H1 (cell line): ENCODE measurements around the gene NEK11. TPM values are rescaled to one million over a fixed set of nuclear protein-coding genes. Genes with fewer than 3 reads are reported as not detected.

Experiments used
- CTCF ChIA-PET: fragments of 300-600 bp; sonication (Branson Sonifier 250); formaldehyde crosslinking; loops from one replicate; lab custom pipeline; 2021; ENCODE audit not compliant: partially characterized antibody; lab: Charles Lee
- POLR2A ChIA-PET: fragments of 300-600 bp; sonication (Branson Sonifier 250); formaldehyde crosslinking; loops from one replicate; lab custom pipeline; 2021; ENCODE audit warnings: inconsistent platforms; ENCODE audit not compliant: partially characterized antibody; lab: Charles Lee
- DNase-seq, 2 experiments: peaks; one replicate each; pipeline versions ENCODE4 v3.0.0 to v3.0.0-alpha.2; 2010 to 2022; ENCODE audit warnings: low spot score in 2 of 2, low read depth in 1 of 2, mixed read lengths in 1 of 2
- FAIRE-seq: peaks from 2 replicates; lab custom pipeline; 2011; peaks lifted over from hg19 to GRCh38; lab: Jason Lieb, UNC
- H2AFZ ChIP-seq: 2 replicates; pipeline ENCODE4 v1.8.1; 2012; ENCODE audit warnings: low read length, inconsistent platforms
- H2AK5ac ChIP-seq: 2 replicates; pipeline ENCODE4 v1.6.1; 2013; ENCODE audit warnings: low read depth, low read length
- H2BK120ac ChIP-seq: replicated peaks from 2 replicates; pipeline ENCODE3; 2013; ENCODE audit warnings: low read depth, low read length, inconsistent platforms
- H2BK12ac ChIP-seq: 2 replicates; pipeline ENCODE4 v1.6.1; 2013; ENCODE audit warnings: low read depth, low read length
- H2BK15ac ChIP-seq: 2 replicates; pipeline ENCODE4 v1.6.1; 2013; ENCODE audit warnings: low read length
- H2BK20ac ChIP-seq: 2 replicates; pipeline ENCODE4 v1.6.1; 2013; ENCODE audit warnings: low read length
- H2BK5ac ChIP-seq: 2 replicates; pipeline ENCODE4 v1.6.1; 2013; ENCODE audit warnings: low read depth, low read length
- H3K14ac ChIP-seq: 2 replicates; pipeline ENCODE4 v1.6.1; 2013; ENCODE audit warnings: inconsistent platforms; ENCODE audit not compliant: insufficient read length
- H3K18ac ChIP-seq: 2 replicates; pipeline ENCODE4 v1.6.1; 2013; ENCODE audit warnings: low read length; ENCODE audit errors: extremely low read depth
- H3K23ac ChIP-seq: 2 replicates; pipeline ENCODE4 v1.6.1; 2013; ENCODE audit warnings: inconsistent platforms; ENCODE audit not compliant: insufficient read length
- H3K23me2 ChIP-seq: 2 replicates; pipeline ENCODE4 v1.6.1; 2013; ENCODE audit warnings: low read depth, low read length
- H3K27ac ChIP-seq: 2 replicates; pipeline ENCODE4 v1.6.1; 2011; ENCODE audit warnings: low read depth, low read length, inconsistent platforms
- H3K27me3 ChIP-seq, 4 experiments: replicated peaks in 1 of 4; 1 replicate in 1 of 4; 2 replicates in 3 of 4; pipeline versions ENCODE4 v1.6.1 to v1.8.1; 2011 to 2013; ENCODE audit warnings: low read length in 3 of 4, mild to moderate bottlenecking in 3 of 4, inconsistent platforms in 2 of 4, mixed read lengths in 2 of 4, moderate library complexity in 1 of 4; ENCODE audit not compliant: control insufficient read depth in 3 of 4, insufficient read depth in 3 of 4; ENCODE audit errors: extremely low read depth in 1 of 4
- H3K36me3 ChIP-seq, 4 experiments: 2 replicates each; pipeline versions ENCODE4 v1.6.1 to v1.8.1; 2011 to 2013; ENCODE audit warnings: mild to moderate bottlenecking in 4 of 4, low read length in 3 of 4, moderate library complexity in 2 of 4, control low read depth in 1 of 4, inconsistent platforms in 1 of 4; ENCODE audit not compliant: insufficient read depth in 4 of 4, control insufficient read depth in 2 of 4
- H3K4ac ChIP-seq: replicated peaks from 2 replicates; pipeline ENCODE3; 2013; ENCODE audit warnings: low read length, low read depth, mixed read lengths, inconsistent platforms; ENCODE audit not compliant: insufficient read length
- H3K4me1 ChIP-seq, 4 experiments: replicated peaks in 1 of 4; 1 replicate in 1 of 4; 2 replicates in 3 of 4; pipeline versions ENCODE4 v1.6.1 to v1.8.1; 2011 to 2013; ENCODE audit warnings: low read length in 3 of 4, inconsistent platforms in 2 of 4, mixed read lengths in 1 of 4; ENCODE audit not compliant: insufficient read depth in 4 of 4, control insufficient read depth in 3 of 4
- H3K4me2 ChIP-seq, 2 experiments: 2 replicates each; pipeline versions ENCODE4 v1.6.1 to v1.8.1; 2011 to 2013; ENCODE audit warnings: low read depth in 2 of 2, low read length in 2 of 2, control low read depth in 1 of 2, inconsistent platforms in 1 of 2, mild to moderate bottlenecking in 1 of 2; ENCODE audit not compliant: insufficient read depth in 1 of 2
- H3K4me3 ChIP-seq, 4 experiments: fragments of 200-600, 300-600 bp in 1 of 4; sonication (generic), shearing (Covaris generic), sonication (Bioruptor Twin) in 1 of 4; 2 replicates each; pipeline versions ENCODE4 v1.5.1 to v1.8.1; 2011 to 2016; ENCODE audit warnings: low read length in 4 of 4, low read depth in 3 of 4, control low read depth in 2 of 4, inconsistent platforms in 2 of 4, mild to moderate bottlenecking in 2 of 4, mixed read lengths in 1 of 4, moderate library complexity in 1 of 4; ENCODE audit not compliant: insufficient read depth in 2 of 4; ENCODE audit errors: extremely low read depth in 1 of 4
- H3K56ac ChIP-seq: replicated peaks from 2 replicates; pipeline ENCODE3; 2013; ENCODE audit warnings: low read depth, mild to moderate bottlenecking, mixed read lengths, low read length, inconsistent platforms; ENCODE audit not compliant: insufficient read length
- H3K79me1 ChIP-seq: 2 replicates; pipeline ENCODE4 v1.6.1; 2013; ENCODE audit warnings: low read depth, low read length, control low read depth
- H3K79me2 ChIP-seq, 2 experiments: 2 replicates each; pipeline versions ENCODE4 v1.6.1 to v1.8.1; 2012 to 2013; ENCODE audit warnings: low read length in 2 of 2, mild to moderate bottlenecking in 2 of 2, inconsistent platforms in 1 of 2; ENCODE audit not compliant: insufficient read depth in 2 of 2, control insufficient read depth in 1 of 2
- H3K9ac ChIP-seq, 4 experiments: replicated peaks in 1 of 4; 1 replicate in 1 of 4; 2 replicates in 3 of 4; pipeline versions ENCODE4 v1.6.1 to v1.8.1; 2011 to 2013; ENCODE audit warnings: low read depth in 3 of 4, low read length in 3 of 4, control low read depth in 2 of 4, mild to moderate bottlenecking in 2 of 4, moderate library complexity in 2 of 4, inconsistent platforms in 1 of 4; ENCODE audit errors: extremely low read depth in 1 of 4
- H3K9me3 ChIP-seq, 2 experiments: 2 replicates each; pipeline versions ENCODE4 v1.6.1 to v1.8.1; 2012 to 2013; ENCODE audit warnings: mild to moderate bottlenecking in 2 of 2, moderate library complexity in 2 of 2, control low read depth in 1 of 2, inconsistent platforms in 1 of 2, low read depth in 1 of 2, low read length in 1 of 2, mixed read lengths in 1 of 2; ENCODE audit not compliant: insufficient read depth in 2 of 2
- H4K20me1 ChIP-seq, 2 experiments: replicated peaks in 1 of 2; 2 replicates each; pipeline versions ENCODE3 to v1.8.1; 2011 to 2013; ENCODE audit warnings: inconsistent platforms in 2 of 2, low read length in 2 of 2, mild to moderate bottlenecking in 1 of 2; ENCODE audit not compliant: insufficient read depth in 2 of 2, control insufficient read depth in 1 of 2
- H4K5ac ChIP-seq: 2 replicates; pipeline ENCODE4 v1.6.1; 2013; ENCODE audit warnings: low read length, low read depth, mixed read lengths, inconsistent platforms; ENCODE audit not compliant: insufficient read length
- H4K8ac ChIP-seq: 2 replicates; pipeline ENCODE4 v1.8.0; 2013; ENCODE audit warnings: mild to moderate bottlenecking, moderate library complexity, low read length, inconsistent platforms; ENCODE audit not compliant: insufficient read depth; ENCODE audit errors: extremely low read depth
- H4K91ac ChIP-seq: replicated peaks from 2 replicates; pipeline ENCODE3; 2013; ENCODE audit warnings: low read length, mixed read lengths, inconsistent platforms; ENCODE audit not compliant: insufficient read length
- EGR1 ChIP-seq: IDR thresholded peaks from 2 replicates; pipeline ENCODE4 v1.6.1; 2011; ENCODE audit warnings: low read depth, low read length, borderline replicate concordance
- RAD21 ChIP-seq, 2 experiments: IDR thresholded peaks in 1 of 2; conservative IDR thresholded peaks in 1 of 2; 2 replicates each; pipeline ENCODE4 v1.6.1; 2011; ENCODE audit warnings: low read depth in 2 of 2, low read length in 2 of 2, improper control_type of control experiment in 1 of 2, inconsistent platforms in 1 of 2, mild to moderate bottlenecking in 1 of 2, moderate library complexity in 1 of 2
- WGBS, 2 experiments: shearing (Covaris generic) in 1 of 2; methylation state at CpG; one replicate each; pipeline versions ENCODE4 v1.1.6 to v1.1.7; 2013 to 2015; ENCODE audit warnings: low lambda C conversion rate in 2 of 2, mixed read lengths in 2 of 2, inconsistent platforms in 1 of 2, low coverage in 1 of 2, missing lambda C conversion rate in 1 of 2; ENCODE audit not compliant: insufficient replicate concordance in 2 of 2, insufficient coverage in 1 of 2, insufficient read length in 1 of 2; ENCODE audit errors: extremely low coverage in 1 of 2, missing lambda C conversion rate in 1 of 2; 5-methylcytosine and 5-hydroxymethylcytosine counted together
- polyA plus RNA-seq, 7 experiments: library from polyadenylated mRNA; depleted of rRNA in 3 of 7; stranded (reverse) in 5 of 7; unstranded in 2 of 7; fragments of >200 nt in 5 of 7; fragments of 200-250 nt in 2 of 7; gene quantifications; 1 replicate in 5 of 7; 2 replicates in 1 of 7; 4 replicates in 1 of 7; pipeline versions ENCODE4 v1.2.1 to v1.2.3, GENCODE V29; 2011 to 2013; ENCODE audit warnings: missing spikeins in 2 of 7, mixed read lengths in 2 of 7
- total RNA-seq: library from RNA; stranded (reverse); fragmentation: NEBNext Ultra II Directional; extraction: Animal tissue kit (Norgen Biotek cat#: 25700); gene quantifications from 2 replicates; pipeline ENCODE4 v1.2.1, GENCODE V29; 2021

NEK11 gene
- total and polyA plus RNA-seq, 2 of the 8 experiments (the other 6 are each of a cell fraction or from before 2014, with no cell fraction given) = 0.60 TPM; not detected in 1

DNA sequence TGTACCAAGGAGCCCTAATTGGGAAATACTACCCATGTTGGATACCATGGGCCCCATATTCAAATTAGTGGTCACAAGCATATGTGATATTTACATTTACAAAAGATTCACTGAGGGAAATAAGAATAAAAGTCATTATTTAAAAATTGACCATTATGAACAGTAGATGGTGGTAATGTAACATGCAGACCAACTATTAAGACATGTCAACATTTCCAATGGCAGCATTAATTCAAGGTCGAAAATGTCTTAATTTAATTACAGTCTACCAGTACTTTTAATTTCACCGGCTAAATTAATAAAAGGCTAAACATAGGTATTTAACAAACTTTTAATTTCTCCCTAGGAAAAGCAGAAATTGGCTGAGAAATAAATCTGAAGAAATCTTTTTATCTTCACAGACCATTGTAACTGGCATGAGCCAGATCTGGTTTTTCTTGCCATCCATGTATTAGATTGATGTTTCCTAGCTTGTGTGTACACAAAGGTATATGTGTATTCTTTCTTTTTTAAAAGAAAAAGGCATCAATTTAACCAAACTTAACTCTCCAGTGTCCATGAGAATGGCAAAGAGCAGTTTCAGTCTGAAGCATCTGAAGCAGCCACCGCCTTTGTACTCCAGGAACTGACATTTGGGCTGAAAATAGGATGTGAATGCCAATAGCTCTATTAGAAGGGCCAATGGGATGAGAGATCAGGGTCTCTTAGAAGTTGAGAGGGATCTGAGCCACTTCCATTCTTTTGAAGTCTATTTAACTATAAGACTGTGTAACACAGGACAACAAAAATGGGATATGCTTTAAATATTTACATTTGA, 26.6 kb downstream of the NEK11 start:
- 83% methylated on average over 3 of the region's 3 CpGs; no CpG with 5 or more reads in 1 of the 2 experiments for WGBS, 2 experiments
- Histone ChIP-seq H3K79me1 (no peaks in the 10 kb centered on the region), H3K36me3 (no peaks in the 10 kb centered on the region), H3K18ac (no peak overlapping the region), H3K27me3 (no peaks in the 10 kb centered on the region), H4K91ac (no peak overlapping the region), H3K23ac (no peak overlapping the region), H3K56ac (no peak overlapping the region), H3K14ac (no peak overlapping the region), H4K5ac (no peak overlapping the region), H2BK12ac (no peak overlapping the region), H3K9me3 (no peaks in the 10 kb centered on the region), H3K27ac (no peak overlapping the region), H2BK120ac (no peak overlapping the region), H3K4me3 (no peak overlapping the region), H3K4ac (no peak overlapping the region), H2AK5ac (no peak overlapping the region), H3K4me2 (no peak overlapping the region), H4K20me1 (no peaks in the 10 kb centered on the region), H3K23me2 (no peaks in the 10 kb centered on the region), H2BK5ac (no peak overlapping the region), H3K4me1 (no peaks in the 10 kb centered on the region), H2BK15ac (no peak overlapping the region), H3K9ac (no peak overlapping the region), H4K8ac (no peak overlapping the region), H2BK20ac (no peak overlapping the region), H2AFZ (no peak overlapping the region), H3K79me2 (no peaks in the 10 kb centered on the region)
- no peak for DNase-seq
- TF ChIP-seq RAD21 (IDR thresholded peaks at IDR 0.05 in 1 of 2, conservative IDR thresholded peaks at IDR 0.05 in 1 of 2; ENCODE audit: low read depth in 2 of 2, low read length in 2 of 2) (peak in 1 of 2 experiments; percentile 65), EGR1 (no peak)
- ChIA-PET POLR2A (interaction anchor here (0.6 to 1.4 kb wide), 2 partner anchors 11 to 74 kb away, joined by 3 to 6 read pairs; no protein-coding TSS in a partner anchor), CTCF (interaction anchor here (1.6 to 2.2 kb wide), 2 partner anchors 11 to 21 kb away, joined by 4 to 6 read pairs; no protein-coding TSS in a partner anchor)
- no peak for FAIRE-seq
